SKM-1 (cell line): ENCODE results near the gene MRPL52.
"Not testable (repeated sequence)": the region's sequence is repeated elsewhere in the genome, so short reads cannot be mapped to it uniquely, and the experiment has no call there.

Source experiments
- DNase-seq: peaks from one replicate; lab custom pipeline; 2025; ENCODE audit not compliant: unreplicated experiment; lab: John Stamatoyannopoulos, UW

MRPL52 gene

DNA sequence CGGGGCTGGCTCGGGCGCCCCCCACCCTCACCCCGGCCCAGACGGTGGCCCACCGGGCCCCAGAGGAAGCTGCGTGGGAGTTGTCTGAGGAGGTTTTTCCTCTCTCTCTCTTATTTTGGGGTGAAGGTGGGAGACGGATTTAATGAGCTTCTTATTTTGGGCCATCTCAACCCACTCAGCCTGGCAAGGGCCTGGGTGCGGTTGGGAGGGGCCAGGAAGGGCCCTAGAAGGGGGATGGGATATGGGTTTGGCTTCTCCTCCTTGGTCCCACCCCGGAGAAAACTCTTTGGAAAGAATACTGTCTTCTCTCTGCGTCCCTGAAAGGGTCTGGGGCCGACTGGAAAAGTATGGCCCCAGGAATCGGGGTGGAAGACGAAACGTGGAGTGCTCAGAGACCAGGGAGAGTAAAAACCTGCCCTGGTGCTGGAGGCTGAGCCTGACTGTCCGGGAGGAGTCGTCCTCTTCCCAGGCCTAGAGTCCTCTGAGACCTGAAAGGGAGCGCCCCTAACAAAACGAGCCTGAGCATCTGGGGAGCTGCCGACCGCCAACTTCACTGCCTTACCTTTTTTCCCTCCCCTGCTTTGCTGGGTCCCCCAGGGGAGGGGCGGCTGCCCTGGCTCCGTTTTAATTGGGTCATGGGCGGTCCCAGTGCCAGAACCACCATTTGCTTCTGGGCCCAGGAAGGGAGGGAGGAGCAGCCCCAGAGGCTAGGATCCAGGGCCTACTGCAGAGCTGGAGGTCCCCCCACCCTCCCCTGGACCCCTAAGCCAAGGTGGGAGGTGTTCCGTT, 8.3 kb downstream of the MRPL52 start:
- DNase-seq, result no peak

DNA sequence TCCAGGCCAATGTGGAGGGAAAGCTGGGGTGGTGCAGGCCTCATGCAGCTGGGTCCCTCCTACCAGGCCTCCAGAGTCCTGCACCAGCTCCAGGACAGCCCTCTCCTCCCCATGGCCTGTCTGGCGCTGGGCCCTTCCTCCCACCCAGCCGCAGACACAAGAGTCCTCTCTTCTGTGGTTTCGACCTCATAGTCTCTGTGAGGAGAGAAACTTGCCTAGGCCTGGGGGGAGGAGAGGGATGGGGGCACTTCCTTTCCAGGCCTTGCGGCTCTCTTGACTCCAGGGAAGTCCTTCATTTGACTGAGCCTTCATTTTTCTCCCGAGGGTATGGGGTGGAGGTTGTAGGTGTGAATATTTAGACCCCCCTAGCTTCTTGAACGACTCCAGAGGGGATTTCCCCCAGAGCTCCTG, 8.9 kb downstream of the MRPL52 start:
- DNase-seq, result peak; percentile 12

DNA sequence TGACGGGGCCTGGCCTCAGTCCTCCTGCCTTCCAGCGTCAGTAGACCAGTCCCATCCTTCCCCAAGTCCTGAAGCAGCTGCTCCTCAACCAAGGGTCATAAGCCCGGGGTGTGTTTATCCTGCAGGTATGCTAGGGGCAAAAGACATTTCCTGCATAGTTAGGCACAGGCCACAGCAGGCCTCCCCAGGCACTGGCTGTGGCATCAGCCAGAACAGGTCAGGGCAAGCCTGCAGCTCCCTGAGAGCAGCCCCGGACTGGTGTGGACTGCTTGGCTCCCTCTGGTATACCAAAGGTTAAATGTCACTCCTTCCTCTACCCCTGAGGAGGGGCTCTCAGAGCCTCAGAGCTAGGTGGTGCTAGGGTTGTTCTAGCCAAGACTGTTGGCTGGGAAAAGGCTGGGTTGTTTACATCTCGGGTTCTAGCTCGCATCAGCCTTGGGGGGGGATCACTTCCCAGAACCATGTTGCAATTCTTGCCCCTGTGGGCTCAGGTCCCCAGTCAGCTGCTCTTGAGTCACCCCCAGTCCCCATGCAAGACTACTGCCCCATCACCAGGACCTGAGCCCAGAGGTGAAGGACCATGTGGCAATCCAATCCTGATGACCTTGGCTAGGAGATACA, 9.6 kb downstream of the MRPL52 start:
- no peak for DNase-seq

- no peak for DNase-seq
Observed at GRCh38 chr14:22841311-22841710, 11.6 kb downstream of the MRPL52 start.

DNA sequence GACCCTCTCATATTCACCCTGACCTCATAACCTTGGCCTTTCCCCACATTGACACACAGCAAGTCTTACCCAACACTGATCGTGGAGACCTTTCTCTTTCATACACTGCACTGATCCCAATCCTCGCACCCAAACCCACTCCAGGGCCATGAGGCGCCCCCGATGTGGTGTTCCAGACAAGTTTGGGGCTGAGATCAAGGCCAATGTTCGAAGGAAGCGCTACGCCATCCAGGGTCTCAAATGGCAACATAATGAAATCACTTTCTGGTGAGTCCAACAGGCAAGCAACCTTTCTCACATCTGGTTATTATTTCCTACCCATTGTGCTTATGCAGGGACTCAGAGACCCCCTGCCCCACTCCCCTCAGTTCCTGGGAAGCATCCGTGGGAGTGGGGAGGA, 12.1 kb downstream of the MRPL52 start:
- no peak for DNase-seq

- DNase-seq, result no peak
Observed at GRCh38 chr14:22842211-22843122, 12.8 kb downstream of the MRPL52 start.

GRCh38 chr14:22843123-22843925, 13.6 kb downstream of the MRPL52 start:
- no peak for DNase-seq

DNA sequence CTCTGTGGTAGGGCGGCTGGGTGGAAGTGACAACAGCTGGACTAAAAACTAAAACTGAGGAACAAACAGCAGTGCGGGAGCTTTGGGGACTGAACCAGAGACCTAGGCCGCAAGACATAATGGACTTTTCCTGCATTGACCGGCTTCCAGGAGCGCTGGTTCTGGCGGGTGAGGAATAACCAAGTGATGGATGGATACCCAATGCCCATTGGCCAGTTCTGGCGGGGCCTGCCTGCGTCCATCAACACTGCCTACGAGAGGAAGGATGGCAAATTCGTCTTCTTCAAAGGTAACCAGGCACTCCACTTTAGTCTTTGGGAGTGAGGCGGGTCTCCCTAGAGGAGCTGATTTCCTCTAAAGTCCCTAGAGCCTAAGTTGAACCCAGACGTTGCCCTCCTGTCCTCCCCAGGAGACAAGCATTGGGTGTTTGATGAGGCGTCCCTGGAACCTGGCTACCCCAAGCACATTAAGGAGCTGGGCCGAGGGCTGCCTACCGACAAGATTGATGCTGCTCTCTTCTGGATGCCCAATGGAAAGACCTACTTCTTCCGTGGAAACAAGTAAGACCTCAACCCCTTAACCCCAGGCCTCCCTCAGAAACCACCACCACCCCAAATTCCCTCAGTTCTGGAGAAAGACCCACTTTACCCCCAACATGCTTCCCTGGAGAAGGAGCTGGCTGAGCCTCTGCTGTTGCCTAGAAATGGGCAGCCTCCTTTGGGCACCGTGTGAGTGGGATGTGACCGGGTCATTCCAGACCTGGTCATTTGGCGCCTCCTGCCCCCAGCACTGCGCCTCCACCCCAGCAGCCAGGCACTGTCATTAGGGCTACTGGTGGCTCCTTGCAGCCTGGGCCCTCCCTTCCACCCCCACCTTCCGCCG, 14.8 kb downstream of the MRPL52 start:
- DNase-seq, result no peak

GRCh38 chr14:22845103-22845394, 15.4 kb downstream of the MRPL52 start:
- DNase-seq, result no peak

DNA sequence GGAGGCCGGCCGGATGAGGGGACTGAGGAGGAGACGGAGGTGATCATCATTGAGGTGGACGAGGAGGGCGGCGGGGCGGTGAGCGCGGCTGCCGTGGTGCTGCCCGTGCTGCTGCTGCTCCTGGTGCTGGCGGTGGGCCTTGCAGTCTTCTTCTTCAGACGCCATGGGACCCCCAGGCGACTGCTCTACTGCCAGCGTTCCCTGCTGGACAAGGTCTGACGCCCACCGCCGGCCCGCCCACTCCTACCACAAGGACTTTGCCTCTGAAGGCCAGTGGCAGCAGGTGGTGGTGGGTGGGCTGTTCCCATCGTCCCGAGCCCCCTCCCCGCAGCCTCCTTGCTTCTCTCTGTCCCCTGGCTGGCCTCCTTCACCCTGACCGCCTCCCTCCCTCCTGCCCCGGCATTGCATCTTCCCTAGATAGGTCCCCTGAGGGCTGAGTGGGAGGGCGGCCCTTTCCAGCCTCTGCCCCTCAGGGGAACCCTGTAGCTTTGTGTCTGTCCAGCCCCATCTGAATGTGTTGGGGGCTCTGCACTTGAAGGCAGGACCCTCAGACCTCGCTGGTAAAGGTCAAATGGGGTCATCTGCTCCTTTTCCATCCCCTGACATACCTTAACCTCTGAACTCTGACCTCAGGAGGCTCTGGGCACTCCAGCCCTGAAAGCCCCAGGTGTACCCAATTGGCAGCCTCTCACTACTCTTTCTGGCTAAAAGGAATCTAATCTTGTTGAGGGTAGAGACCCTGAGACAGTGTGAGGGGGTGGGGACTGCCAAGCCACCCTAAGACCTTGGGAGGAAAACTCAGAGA, 16.3 kb downstream of the MRPL52 start:
- no peak for DNase-seq

GRCh38 chr14:22846811-22847307, 17.2 kb downstream of the MRPL52 start:
- DNase-seq, result no peak

DNA sequence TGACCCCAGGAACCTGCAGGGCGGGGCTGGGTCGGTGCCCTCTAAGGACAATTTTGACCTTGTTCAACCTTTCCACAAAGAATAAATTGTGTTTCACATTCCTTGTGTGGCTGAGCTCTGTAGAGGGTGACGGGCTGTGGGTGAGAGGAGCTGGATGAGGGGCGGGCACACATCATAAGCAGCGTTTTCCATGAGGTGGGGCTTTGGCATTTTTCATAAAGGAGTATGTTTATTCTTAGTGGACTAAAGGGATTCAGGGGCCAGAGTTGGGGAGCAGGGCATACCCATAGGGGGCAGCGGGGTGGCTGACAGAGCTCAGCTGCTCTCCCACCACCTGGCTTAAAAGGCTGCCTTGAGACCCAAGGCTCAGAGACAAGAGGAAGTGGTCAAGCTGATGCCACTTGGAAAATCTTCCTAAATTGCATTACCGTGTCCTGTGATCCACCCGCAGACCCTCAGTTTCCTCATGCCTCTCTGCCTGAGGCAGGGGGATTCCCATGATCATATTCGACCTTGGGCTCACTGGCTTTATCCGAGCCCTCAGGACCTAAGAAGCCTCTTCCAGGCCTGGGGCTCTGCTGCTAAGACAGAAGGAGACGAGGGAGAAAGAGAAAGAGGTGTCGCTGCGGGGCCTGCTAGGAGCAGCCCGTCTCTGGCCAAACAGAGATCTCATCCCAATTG, 18.1 kb downstream of the MRPL52 start:
- DNase-seq, result no peak

GRCh38 chr14:22848351-22849164, 18.9 kb downstream of the MRPL52 start:
- no peak for DNase-seq

DNA sequence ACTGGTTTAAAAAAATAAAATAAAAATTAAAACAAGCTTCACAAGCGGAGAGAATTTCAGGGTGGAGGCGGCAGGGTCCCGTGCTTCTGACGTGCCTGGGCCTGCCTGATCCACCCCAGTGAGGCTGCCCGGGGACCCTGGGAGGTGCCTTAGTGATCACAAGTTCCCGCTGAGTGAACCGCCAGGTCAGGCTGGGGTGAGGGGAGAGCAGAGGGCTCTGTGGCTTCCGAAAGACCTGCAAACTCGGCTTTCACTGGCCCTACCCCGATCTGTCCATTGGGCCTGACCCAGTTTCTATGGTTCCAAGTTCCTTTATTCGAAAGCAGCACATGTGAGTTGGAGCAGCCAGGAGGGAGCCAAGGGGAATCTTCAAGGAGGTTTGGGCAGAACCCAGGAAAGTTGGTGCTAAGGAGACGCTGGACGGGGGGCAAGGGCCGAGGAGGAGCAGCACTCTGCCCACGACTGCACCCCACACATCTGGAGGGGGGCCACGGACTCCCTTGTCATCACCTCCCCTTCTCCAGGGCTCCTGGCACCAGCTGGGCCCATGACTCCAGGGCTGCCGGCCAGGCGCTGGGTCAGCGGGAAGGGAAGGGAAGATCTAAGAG, 19.6 kb downstream of the MRPL52 start:
- DNase-seq, result no peak

DNA sequence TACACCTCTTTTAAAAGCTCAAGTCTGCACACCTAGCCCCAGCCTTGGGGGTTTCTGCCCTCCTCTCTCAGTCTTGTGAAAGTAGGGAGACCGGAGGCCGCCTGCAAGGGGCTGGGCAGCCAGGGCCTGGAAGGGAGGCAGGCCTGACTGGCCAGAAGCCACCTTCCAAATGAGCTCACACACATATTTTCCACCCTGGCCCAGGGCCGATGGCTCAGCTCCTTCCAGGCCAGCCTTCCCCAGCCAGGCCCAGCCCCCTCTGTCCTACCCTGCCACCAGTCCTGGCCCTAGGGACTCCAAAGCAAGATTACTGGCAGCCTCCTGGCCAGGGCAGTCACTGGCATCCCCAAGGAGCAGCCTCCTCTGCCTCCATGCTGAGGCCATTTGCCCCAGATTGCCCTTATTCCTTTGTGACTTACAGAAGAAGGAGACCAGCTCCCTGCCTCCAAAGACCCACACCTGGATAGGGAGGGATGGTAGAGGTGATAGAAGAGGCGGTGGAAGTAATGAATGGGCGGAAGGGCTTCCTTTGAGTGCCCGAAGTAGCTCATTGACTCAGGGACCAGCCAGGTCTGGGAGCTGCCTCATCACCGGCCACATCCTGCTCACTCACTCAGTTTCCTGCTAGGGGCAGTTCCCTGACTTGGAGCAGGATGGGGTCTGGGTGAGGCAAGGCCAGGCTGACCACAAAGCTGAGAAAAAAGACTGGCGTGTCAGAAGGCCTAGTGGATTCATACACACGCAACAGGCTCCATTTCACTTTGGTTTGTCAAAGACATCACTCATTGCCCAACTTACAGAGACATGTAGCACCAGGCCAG, 21.5 kb downstream of the MRPL52 start:
- DNase-seq, result peak; percentile 63

- DNase-seq, result not testable (repeated sequence)
Observed at GRCh38 chr14:22852178-22852577, 22.5 kb downstream of the MRPL52 start.

- no peak for DNase-seq
Observed at GRCh38 chr14:22852599-22852939, 22.9 kb downstream of the MRPL52 start.
